Measurements from ENCODE around the gene SWI5. TPM values are rescaled to one million over a fixed set of nuclear protein-coding genes. Genes with fewer than 3 reads are reported as not detected.

Gene SWI5
- total and polyA plus RNA-seq, 9 of the 15 experiments (the other 6 are each of a cell fraction or from before 2014, with no cell fraction given), result 62.8 to 133 (median 95.9) TPM

DNA sequence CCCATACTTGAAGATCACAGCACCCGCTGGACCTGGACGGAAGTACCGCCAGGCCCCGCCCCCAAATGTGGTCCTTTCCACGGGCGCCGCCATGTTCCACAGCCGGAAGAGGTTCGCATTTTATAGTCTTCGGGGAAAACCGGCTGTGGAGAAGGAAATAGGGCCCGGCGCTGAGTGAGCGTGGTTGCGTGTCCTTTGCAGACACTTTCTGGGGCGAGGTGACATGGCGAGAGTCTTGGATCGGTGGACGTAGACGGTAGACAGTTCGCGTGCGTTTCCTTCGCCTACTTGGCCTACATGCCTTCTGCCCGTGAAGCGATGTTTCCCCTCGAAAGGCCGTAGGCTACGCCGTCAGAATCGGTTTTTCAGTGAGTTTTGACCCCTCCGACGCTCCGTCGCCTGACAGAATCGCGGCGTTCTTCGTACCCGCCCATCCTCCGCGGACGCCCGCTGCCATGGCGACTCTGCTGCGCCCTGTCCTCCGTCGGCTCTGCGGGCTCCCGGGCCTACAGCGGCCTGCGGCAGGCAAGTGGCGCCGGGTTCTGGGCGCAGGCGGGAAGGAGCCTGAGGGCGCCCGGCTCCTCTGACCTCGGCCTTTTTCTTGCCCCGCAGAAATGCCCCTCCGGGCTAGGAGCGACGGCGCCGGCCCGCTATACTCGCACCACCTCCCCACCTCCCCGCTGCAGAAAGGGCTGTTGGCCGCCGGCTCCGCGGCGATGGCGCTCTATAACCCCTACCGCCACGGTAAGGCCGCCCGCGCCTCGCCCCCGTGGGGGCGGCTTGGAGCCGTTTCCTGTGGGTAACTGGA, 46.5 kb downstream of the SWI5 start, which contains the start of the genes COQ4 and TRUB2 (continued):
- TF ChIP-seq FOXA1 (IDR thresholded peaks at IDR 0.05; ENCODE audit: borderline replicate concordance), result no peak
- peak; percentile 68; the same call in 1 of the 2 replicates for TF ChIP-seq ZNF764 (CRISPR knock-in tag; IDR thresholded peaks at IDR 0.05; ENCODE audit: low read depth)
- TF ChIP-seq, protein P1, sequence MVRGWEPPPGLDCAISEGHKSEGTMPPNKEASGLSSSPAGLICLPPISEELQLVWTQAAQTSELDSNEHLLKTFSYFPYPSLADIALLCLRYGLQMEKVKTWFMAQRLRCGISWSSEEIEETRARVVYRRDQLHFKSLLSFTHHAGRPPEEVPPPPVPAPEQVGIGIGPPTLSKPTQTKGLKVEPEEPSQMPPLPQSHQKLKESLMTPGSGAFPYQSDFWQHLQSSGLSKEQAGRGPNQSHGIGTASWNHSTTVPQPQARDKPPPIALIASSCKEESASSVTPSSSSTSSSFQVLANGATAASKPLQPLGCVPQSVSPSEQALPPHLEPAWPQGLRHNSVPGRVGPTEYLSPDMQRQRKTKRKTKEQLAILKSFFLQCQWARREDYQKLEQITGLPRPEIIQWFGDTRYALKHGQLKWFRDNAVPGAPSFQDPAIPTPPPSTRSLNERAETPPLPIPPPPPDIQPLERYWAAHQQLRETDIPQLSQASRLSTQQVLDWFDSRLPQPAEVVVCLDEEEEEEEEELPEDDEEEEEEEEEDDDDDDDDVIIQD (CRISPR knock-in tag; IDR thresholded peaks at IDR 0.05), result peak; percentile 78; the same call in 1 of the 2 replicates
- peak; percentile 21 to 45 for TF ChIP-seq RAD21 (CRISPR knock-in tag; conservative IDR thresholded peaks at IDR 0.05 in 1 of 2, IDR thresholded peaks at IDR 0.05 in 1 of 2)
- TF ChIP-seq CBFA2T3 (IDR thresholded peaks at IDR 0.05), result no peak
- peak; percentile 87 for TF ChIP-seq BMI1 (IDR thresholded peaks at IDR 0.05; ENCODE audit: low read length)
- peak; percentile 66 for TF ChIP-seq EP300 (IDR thresholded peaks at IDR 0.05; ENCODE audit: low read length)
- TF ChIP-seq TCF3 (CRISPR knock-in tag; IDR thresholded peaks at IDR 0.05), result no peak
- TF ChIP-seq, protein P2, sequence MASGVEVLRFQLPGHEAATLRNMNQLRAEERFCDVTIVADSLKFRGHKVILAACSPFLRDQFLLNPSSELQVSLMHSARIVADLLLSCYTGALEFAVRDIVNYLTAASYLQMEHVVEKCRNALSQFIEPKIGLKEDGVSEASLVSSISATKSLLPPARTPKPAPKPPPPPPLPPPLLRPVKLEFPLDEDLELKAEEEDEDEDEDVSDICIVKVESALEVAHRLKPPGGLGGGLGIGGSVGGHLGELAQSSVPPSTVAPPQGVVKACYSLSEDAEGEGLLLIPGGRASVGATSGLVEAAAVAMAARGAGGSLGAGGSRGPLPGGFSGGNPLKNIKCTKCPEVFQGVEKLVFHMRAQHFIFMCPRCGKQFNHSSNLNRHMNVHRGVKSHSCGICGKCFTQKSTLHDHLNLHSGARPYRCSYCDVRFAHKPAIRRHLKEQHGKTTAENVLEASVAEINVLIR (CRISPR knock-in tag; IDR thresholded peaks at IDR 0.05), result peak; percentile 77
- TF ChIP-seq, protein P3, sequence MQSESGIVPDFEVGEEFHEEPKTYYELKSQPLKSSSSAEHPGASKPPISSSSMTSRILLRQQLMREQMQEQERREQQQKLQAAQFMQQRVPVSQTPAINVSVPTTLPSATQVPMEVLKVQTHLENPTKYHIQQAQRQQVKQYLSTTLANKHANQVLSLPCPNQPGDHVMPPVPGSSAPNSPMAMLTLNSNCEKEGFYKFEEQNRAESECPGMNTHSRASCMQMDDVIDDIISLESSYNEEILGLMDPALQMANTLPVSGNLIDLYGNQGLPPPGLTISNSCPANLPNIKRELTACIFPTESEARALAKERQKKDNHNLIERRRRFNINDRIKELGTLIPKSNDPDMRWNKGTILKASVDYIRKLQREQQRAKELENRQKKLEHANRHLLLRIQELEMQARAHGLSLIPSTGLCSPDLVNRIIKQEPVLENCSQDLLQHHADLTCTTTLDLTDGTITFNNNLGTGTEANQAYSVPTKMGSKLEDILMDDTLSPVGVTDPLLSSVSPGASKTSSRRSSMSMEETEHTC (IDR thresholded peaks at IDR 0.05), result no peak
- TF ChIP-seq TCF7L2 (IDR thresholded peaks at IDR 0.05; ENCODE audit: low read depth, low read length), result peak; percentile 82
- no peak for TF ChIP-seq ARID2 (IDR thresholded peaks at IDR 0.05)
- TF ChIP-seq SAFB (IDR thresholded peaks at IDR 0.05; ENCODE audit: borderline replicate concordance, low read depth, low read length), result peak; percentile 55; the same call in 1 of the 2 replicates
- peak; percentile 39; the same call in 1 of the 2 replicates for TF ChIP-seq IFI16 (CRISPR knock-in tag; IDR thresholded peaks at IDR 0.05)
- TF ChIP-seq, protein P4, sequence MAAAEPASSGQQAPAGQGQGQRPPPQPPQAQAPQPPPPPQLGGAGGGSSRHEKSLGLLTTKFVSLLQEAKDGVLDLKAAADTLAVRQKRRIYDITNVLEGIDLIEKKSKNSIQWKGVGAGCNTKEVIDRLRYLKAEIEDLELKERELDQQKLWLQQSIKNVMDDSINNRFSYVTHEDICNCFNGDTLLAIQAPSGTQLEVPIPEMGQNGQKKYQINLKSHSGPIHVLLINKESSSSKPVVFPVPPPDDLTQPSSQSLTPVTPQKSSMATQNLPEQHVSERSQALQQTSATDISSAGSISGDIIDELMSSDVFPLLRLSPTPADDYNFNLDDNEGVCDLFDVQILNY (CRISPR knock-in tag; IDR thresholded peaks at IDR 0.05), result no peak
- TF ChIP-seq CEBPG (CRISPR knock-in tag; IDR thresholded peaks at IDR 0.05), result no peak
- peak in 1 of 2 experiments; percentile 80; a peak in 2 of 4 replicates for TF ChIP-seq CEBPG (tag; conservative IDR thresholded peaks at IDR 0.05 in 1 of 2, IDR thresholded peaks at IDR 0.05 in 1 of 2)
- no peak for TF ChIP-seq PURB (CRISPR knock-in tag; IDR thresholded peaks at IDR 0.05; ENCODE audit: low read depth)
- TF ChIP-seq SMARCB1 (IDR thresholded peaks at IDR 0.05; ENCODE audit: insufficient read length, low read depth), result no peak
- peak; percentile 88 for TF ChIP-seq PYGO2 (tag; IDR thresholded peaks at IDR 0.05)
- no peak for TF ChIP-seq ZFP1 (CRISPR knock-in tag; IDR thresholded peaks at IDR 0.05)
- no peak for TF ChIP-seq ZNF780A (CRISPR knock-in tag; IDR thresholded peaks at IDR 0.05)
- TF ChIP-seq CBX1 (IDR thresholded peaks at IDR 0.05; ENCODE audit: low read depth), result no peak
- no peak; the same call in none of the 2 replicates for TF ChIP-seq CHD2 (IDR thresholded peaks at IDR 0.05; ENCODE audit: low read depth, low read length)
- peak; percentile 28; the same call in 1 of the 2 replicates for TF ChIP-seq BCL6 (CRISPR knock-in tag; IDR thresholded peaks at IDR 0.05)
